ENCODE data around the gene CAMTA1.

The CAMTA1 gene

DNA sequence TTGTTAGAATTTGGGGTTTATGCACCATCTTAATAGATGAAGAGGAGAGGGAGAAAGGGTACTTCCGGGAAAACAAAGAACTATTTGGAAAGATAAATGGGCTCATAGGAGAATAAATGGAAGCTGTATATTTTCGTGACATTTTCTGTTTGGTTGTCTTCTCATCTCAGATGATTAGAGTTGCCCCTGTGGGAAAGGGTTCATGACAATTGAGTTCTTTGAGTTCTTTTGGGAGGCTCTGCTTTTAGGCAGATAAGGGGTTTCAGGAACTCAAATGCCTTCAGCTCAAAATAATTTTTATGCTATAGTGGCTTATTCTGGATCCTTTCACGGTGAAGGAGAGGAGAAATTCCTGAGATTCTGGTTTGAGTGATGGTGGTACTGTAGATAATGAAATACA, 63.6 kb downstream of the CAMTA1 start:
- Histone ChIP-seq H3K36me3 (ENCODE audit: control insufficient read depth in 2 of 2, insufficient read depth in 2 of 2, low read length in 2 of 2) (peaks cover 5% of the 10 kb centered on the region in 2 donors), H3K4me3 (ENCODE audit: low read length in 2 of 2) (no peak overlapping the region), H3K27me3 (ENCODE audit: control insufficient read depth in 1 of 2, insufficient read depth in 2 of 2, low read length in 2 of 2) (no peaks in the 10 kb centered on the region), H3K4me1 (ENCODE audit: control insufficient read depth, insufficient read depth, low read length) (no peaks in the 10 kb centered on the region), H3K9me3 (ENCODE audit: control insufficient read depth in 2 of 2, low read length in 2 of 2) (no peaks in the 10 kb centered on the region), H3K27ac (ENCODE audit: low read length) (no peak overlapping the region), H3K9ac (ENCODE audit: low read length in 2 of 2) (no peak overlapping the region)

DNA sequence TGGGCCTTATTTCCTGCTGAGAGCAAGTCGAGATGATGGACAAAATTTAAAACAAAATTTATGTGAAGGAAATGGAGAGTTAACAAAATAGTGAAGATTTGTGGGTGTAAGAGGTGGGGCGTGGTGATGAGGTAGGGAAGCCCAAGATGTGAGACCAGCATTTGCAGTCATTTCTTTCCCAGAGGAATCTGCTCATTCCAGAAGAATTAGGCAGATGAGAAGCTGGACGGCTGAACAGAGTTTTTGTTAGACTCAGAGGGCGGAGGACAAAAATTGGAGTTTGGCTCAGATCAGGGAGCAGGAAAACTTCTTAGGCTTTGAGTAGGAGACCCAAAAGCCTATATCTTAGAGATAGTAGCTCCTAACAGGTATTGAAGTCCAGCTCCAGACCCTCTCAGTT, 65.3 kb downstream of the CAMTA1 start:
- H3K27me3 ChIP-seq (ENCODE audit: control insufficient read depth in 1 of 2, insufficient read depth in 2 of 2, low read length in 2 of 2) = no peaks in the 10 kb centered on the region
- H3K27ac ChIP-seq (ENCODE audit: low read length) = no peak overlapping the region
- H3K4me3 ChIP-seq (ENCODE audit: low read length in 2 of 2) = no peak overlapping the region
- no peaks in the 10 kb centered on the region for H3K9me3 ChIP-seq (ENCODE audit: control insufficient read depth in 2 of 2, low read length in 2 of 2)
- H3K36me3 ChIP-seq (ENCODE audit: control insufficient read depth in 2 of 2, insufficient read depth in 2 of 2, low read length in 2 of 2) = peaks cover 2 to 8% of the 10 kb centered on the region in 2 donors
- no peaks in the 10 kb centered on the region for H3K4me1 ChIP-seq (ENCODE audit: control insufficient read depth, insufficient read depth, low read length)
- no peak overlapping the region for H3K9ac ChIP-seq (ENCODE audit: low read length in 2 of 2)

DNA sequence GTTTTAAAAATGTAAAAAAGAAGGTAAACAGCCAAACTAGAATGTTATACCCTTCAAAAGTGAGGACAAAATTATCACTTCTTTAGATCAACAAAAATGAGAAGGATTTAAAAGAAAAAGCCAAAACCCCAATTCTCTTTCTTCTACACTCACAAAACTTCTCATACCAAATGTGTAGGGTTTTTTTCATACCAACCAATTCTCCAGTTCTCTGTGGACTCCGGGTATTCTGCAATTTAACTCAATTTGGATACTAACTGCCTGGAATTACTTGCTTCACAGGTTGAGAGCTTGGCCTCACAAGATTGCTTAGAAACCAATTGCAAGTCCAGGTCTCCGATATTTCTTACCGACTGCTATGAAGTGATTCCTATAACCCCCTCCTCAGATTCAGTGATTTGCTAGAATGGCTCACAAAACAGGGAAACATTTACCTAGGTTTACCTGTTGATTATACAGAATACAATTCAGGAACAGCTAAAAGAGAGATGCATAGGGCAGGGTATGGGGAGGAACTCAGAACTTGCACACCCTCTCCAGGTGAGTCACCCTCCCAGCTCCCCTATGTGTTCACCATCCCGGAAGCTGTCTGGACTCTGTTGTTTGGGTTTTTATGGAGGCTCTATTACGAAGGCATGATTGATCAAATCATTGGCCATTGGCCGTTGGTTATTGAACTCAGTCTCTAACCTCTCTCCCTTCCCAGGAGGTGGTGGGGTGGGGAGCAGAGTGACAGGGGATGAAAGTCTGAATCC, 67.1 kb downstream of the CAMTA1 start:
- peaks cover 2 to 10% of the 10 kb centered on the region in 2 donors for H3K36me3 ChIP-seq (ENCODE audit: control insufficient read depth in 2 of 2, insufficient read depth in 2 of 2, low read length in 2 of 2)
- no peaks in the 10 kb centered on the region for H3K9me3 ChIP-seq (ENCODE audit: control insufficient read depth in 2 of 2, low read length in 2 of 2)
- H3K9ac ChIP-seq (ENCODE audit: low read length in 2 of 2) = no peak overlapping the region
- no peaks in the 10 kb centered on the region for H3K4me1 ChIP-seq (ENCODE audit: control insufficient read depth, insufficient read depth, low read length)
- no peak overlapping the region for H3K4me3 ChIP-seq (ENCODE audit: low read length in 2 of 2)
- no peak overlapping the region for H3K27ac ChIP-seq (ENCODE audit: low read length)
- no peaks in the 10 kb centered on the region for H3K27me3 ChIP-seq (ENCODE audit: control insufficient read depth in 1 of 2, insufficient read depth in 2 of 2, low read length in 2 of 2)

DNA sequence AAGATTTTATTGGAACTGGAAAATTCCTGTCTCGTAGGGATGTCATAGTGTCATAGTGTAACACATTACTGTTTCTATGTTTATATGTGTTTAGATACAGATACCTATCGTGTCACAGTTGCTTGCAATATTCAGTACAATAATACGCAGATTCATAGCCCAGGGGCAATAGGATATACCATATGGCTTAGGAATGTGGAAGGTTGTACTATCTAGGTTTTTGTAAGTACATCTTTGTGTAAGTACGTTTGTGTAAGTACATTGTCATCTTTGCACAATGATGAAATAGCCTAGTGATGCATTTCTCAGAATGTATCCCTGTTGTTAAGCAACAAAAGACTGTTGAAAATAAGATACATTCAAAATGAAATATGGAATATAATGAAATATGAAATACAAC, 68.9 kb downstream of the CAMTA1 start:
- Histone ChIP-seq H3K27ac (ENCODE audit: low read length) (no peak overlapping the region), H3K4me3 (ENCODE audit: low read length in 2 of 2) (no peak overlapping the region), H3K36me3 (ENCODE audit: control insufficient read depth in 2 of 2, insufficient read depth in 2 of 2, low read length in 2 of 2) (peaks cover 2 to 10% of the 10 kb centered on the region in 2 donors), H3K9me3 (ENCODE audit: control insufficient read depth in 2 of 2, low read length in 2 of 2) (no peaks in the 10 kb centered on the region), H3K9ac (ENCODE audit: low read length in 2 of 2) (no peak overlapping the region), H3K27me3 (ENCODE audit: control insufficient read depth in 1 of 2, insufficient read depth in 2 of 2, low read length in 2 of 2) (no peaks in the 10 kb centered on the region), H3K4me1 (ENCODE audit: control insufficient read depth, insufficient read depth, low read length) (no peaks in the 10 kb centered on the region)

DNA sequence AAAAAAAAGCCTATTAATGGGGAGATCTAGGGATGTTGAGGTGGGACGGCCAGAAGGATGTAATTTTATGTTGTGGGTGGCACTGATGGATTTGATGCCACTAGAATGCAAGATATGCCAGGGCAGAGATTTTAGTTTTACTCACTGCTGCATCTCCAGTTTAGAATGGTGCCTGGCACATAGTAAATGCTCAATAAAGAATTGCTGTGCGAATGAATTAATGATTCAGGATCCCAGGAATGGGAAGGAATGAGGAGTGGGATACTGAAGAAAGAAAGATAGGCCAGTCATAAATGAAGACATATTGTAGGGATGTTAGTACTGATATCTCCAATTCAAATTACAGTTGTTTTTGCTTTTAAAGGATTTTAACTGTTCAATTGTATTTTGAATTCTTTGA, 72.6 kb downstream of the CAMTA1 start:
- no peak overlapping the region for H3K27ac ChIP-seq (ENCODE audit: low read length)

DNA sequence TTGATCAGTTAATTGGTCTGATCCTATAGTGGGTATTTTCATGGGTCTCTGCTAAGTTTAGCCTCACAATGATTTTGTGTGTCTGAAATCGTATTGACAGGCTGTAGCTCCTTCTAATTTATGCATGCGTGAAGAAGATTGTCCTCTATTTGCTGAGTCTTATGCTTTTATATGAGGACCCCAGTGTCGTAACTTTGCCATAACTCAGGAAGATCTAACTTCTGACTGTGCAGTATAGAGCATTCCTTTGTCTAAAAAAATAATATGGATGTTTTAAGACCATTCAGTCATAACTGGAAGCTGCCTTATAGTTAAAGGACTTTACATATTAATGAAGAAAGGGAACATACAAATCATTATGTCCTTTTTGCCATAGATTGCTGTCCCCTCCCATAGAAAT, 73.3 kb downstream of the CAMTA1 start:
- H3K9me3 ChIP-seq (ENCODE audit: control insufficient read depth in 2 of 2, low read length in 2 of 2) = no peaks in the 10 kb centered on the region
- no peak overlapping the region for H3K4me3 ChIP-seq (ENCODE audit: low read length in 2 of 2)
- no peak overlapping the region for H3K27ac ChIP-seq (ENCODE audit: low read length)
- peaks cover 0 to 6% of the 10 kb centered on the region in 2 donors for H3K36me3 ChIP-seq (ENCODE audit: control insufficient read depth in 2 of 2, insufficient read depth in 2 of 2, low read length in 2 of 2)
- H3K4me1 ChIP-seq (ENCODE audit: control insufficient read depth, insufficient read depth, low read length) = no peaks in the 10 kb centered on the region
- H3K27me3 ChIP-seq (ENCODE audit: control insufficient read depth in 1 of 2, insufficient read depth in 2 of 2, low read length in 2 of 2) = no peaks in the 10 kb centered on the region
- no peak overlapping the region for H3K9ac ChIP-seq (ENCODE audit: low read length in 2 of 2)

More for the DNA sequence above, 72.6 kb downstream of the CAMTA1 start:
- Histone ChIP-seq H3K9ac (ENCODE audit: low read length in 2 of 2) (no peak overlapping the region), H3K36me3 (ENCODE audit: control insufficient read depth in 2 of 2, insufficient read depth in 2 of 2, low read length in 2 of 2) (peaks cover 0 to 6% of the 10 kb centered on the region in 2 donors), H3K4me3 (ENCODE audit: low read length in 2 of 2) (no peak overlapping the region), H3K27me3 (ENCODE audit: control insufficient read depth in 1 of 2, insufficient read depth in 2 of 2, low read length in 2 of 2) (no peaks in the 10 kb centered on the region), H3K9me3 (ENCODE audit: control insufficient read depth in 2 of 2, low read length in 2 of 2) (no peaks in the 10 kb centered on the region), H3K4me1 (ENCODE audit: control insufficient read depth, insufficient read depth, low read length) (no peaks in the 10 kb centered on the region)

GRCh38 chr1:6859415-6860343, 74.4 kb downstream of the CAMTA1 start:
- no peak overlapping the region for H3K4me3 ChIP-seq (ENCODE audit: low read length in 2 of 2)
- H3K27ac ChIP-seq (ENCODE audit: low read length) = no peak overlapping the region
- peaks cover 0 to 6% of the 10 kb centered on the region in 2 donors for H3K36me3 ChIP-seq (ENCODE audit: control insufficient read depth in 2 of 2, insufficient read depth in 2 of 2, low read length in 2 of 2)
- H3K9me3 ChIP-seq (ENCODE audit: control insufficient read depth in 2 of 2, low read length in 2 of 2) = no peaks in the 10 kb centered on the region
- H3K27me3 ChIP-seq (ENCODE audit: control insufficient read depth in 1 of 2, insufficient read depth in 2 of 2, low read length in 2 of 2) = no peaks in the 10 kb centered on the region
- H3K4me1 ChIP-seq (ENCODE audit: control insufficient read depth, insufficient read depth, low read length) = no peaks in the 10 kb centered on the region
- H3K9ac ChIP-seq (ENCODE audit: low read length in 2 of 2) = no peak overlapping the region

DNA sequence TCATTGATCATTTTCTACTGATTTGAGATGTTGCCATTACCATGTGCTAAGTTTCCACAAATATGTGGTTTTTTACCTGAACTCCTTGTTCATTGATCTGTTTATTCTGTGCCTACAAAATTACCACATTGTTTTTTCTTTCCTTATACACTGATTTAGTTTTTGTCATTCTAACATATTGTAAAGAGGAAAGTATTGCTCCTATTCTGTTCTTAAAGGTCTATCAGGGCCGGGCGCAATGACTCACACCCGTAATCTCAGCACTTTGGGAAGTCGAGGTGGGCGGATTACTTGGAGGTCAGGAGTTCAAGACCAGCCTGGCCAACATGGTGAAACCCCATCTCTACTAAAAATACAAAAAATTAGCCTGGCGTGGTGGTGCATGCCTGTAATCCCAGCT, 75.1 kb downstream of the CAMTA1 start:
- Histone ChIP-seq H3K27me3 (ENCODE audit: control insufficient read depth in 1 of 2, insufficient read depth in 2 of 2, low read length in 2 of 2) (no peaks in the 10 kb centered on the region), H3K9me3 (ENCODE audit: control insufficient read depth in 2 of 2, low read length in 2 of 2) (no peaks in the 10 kb centered on the region), H3K27ac (ENCODE audit: low read length) (no peak overlapping the region), H3K4me1 (ENCODE audit: control insufficient read depth, insufficient read depth, low read length) (no peaks in the 10 kb centered on the region), H3K9ac (ENCODE audit: low read length in 2 of 2) (no peak overlapping the region), H3K4me3 (ENCODE audit: low read length in 2 of 2) (no peak overlapping the region), H3K36me3 (ENCODE audit: control insufficient read depth in 2 of 2, insufficient read depth in 2 of 2, low read length in 2 of 2) (peaks cover 0 to 4% of the 10 kb centered on the region in 2 donors)

- Histone ChIP-seq H3K36me3 (ENCODE audit: control insufficient read depth in 2 of 2, insufficient read depth in 2 of 2, low read length in 2 of 2) (no peaks in the 10 kb centered on the region), H3K4me1 (ENCODE audit: control insufficient read depth, insufficient read depth, low read length) (no peaks in the 10 kb centered on the region), H3K9ac (ENCODE audit: low read length in 2 of 2) (no peak overlapping the region), H3K27me3 (ENCODE audit: control insufficient read depth in 1 of 2, insufficient read depth in 2 of 2, low read length in 2 of 2) (no peaks in the 10 kb centered on the region), H3K4me3 (ENCODE audit: low read length in 2 of 2) (no peak overlapping the region), H3K9me3 (ENCODE audit: control insufficient read depth in 2 of 2, low read length in 2 of 2) (no peaks in the 10 kb centered on the region), H3K27ac (ENCODE audit: low read length) (no peak overlapping the region)
Observed at GRCh38 chr1:6861075-6861724, 75.9 kb downstream of the CAMTA1 start.

DNA sequence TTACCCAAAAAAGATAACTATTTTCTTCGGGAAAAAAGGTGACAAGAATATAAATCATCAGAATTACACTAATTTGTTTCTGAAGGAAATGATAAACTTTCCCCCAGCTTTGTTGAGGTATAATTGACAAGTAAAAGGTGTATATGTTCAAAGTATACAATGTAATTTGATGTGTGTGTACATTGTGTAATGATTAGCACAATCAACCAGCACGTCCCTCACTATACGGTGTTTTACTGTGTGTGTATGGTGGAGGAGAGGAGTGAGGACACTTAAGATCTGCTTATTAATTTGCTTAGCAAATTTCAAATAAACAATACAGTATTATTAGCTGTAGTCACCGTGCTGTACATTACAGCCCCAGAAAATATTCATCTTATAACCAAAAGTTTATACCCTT, 77.7 kb downstream of the CAMTA1 start:
- H3K36me3 ChIP-seq (ENCODE audit: control insufficient read depth in 2 of 2, insufficient read depth in 2 of 2, low read length in 2 of 2) = no peaks in the 10 kb centered on the region
- H3K27ac ChIP-seq (ENCODE audit: low read length) = no peak overlapping the region
- H3K27me3 ChIP-seq (ENCODE audit: control insufficient read depth in 1 of 2, insufficient read depth in 2 of 2, low read length in 2 of 2) = no peaks in the 10 kb centered on the region
- no peaks in the 10 kb centered on the region for H3K4me1 ChIP-seq (ENCODE audit: control insufficient read depth, insufficient read depth, low read length)
- H3K9me3 ChIP-seq (ENCODE audit: control insufficient read depth in 2 of 2, low read length in 2 of 2) = no peaks in the 10 kb centered on the region
- H3K4me3 ChIP-seq (ENCODE audit: low read length in 2 of 2) = no peak overlapping the region
- no peak overlapping the region for H3K9ac ChIP-seq (ENCODE audit: low read length in 2 of 2)
